B cell (primary cell): ENCODE data around the gene GCHFR.

Source experiments
- EZH2 ChIP-seq: IDR thresholded peaks from 2 replicates; pipeline ENCODE4 v1.6.1; 2012; ENCODE audit warnings: borderline replicate concordance, low read depth, mild to moderate bottlenecking, moderate library complexity, low read length; ENCODE audit not compliant: insufficient read depth, poor library complexity, severe bottlenecking
- TF ChIP-seq, protein P1 (sequence below): fragments of 200-600 bp; IDR thresholded peaks from one replicate; pipeline ENCODE4 v1.8.0; 2022; ENCODE audit warnings: antibody characterized with exemption, mild to moderate bottlenecking

GRCh38 chr15:40799523-40799922, 35.7 kb downstream of the GCHFR start:
- no peak for TF ChIP-seq EZH2
- TF ChIP-seq, protein P1, sequence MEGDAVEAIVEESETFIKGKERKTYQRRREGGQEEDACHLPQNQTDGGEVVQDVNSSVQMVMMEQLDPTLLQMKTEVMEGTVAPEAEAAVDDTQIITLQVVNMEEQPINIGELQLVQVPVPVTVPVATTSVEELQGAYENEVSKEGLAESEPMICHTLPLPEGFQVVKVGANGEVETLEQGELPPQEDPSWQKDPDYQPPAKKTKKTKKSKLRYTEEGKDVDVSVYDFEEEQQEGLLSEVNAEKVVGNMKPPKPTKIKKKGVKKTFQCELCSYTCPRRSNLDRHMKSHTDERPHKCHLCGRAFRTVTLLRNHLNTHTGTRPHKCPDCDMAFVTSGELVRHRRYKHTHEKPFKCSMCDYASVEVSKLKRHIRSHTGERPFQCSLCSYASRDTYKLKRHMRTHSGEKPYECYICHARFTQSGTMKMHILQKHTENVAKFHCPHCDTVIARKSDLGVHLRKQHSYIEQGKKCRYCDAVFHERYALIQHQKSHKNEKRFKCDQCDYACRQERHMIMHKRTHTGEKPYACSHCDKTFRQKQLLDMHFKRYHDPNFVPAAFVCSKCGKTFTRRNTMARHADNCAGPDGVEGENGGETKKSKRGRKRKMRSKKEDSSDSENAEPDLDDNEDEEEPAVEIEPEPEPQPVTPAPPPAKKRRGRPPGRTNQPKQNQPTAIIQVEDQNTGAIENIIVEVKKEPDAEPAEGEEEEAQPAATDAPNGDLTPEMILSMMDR = no peak
